ENCODE results near the gene SH3PXD2B.

SH3PXD2B gene

GRCh38 chr5:172478256-172478655, 23.9 kb upstream of the SH3PXD2B start:
- FAIRE-seq (no peak), DNase-seq (ENCODE audit: insufficient read length, low spot score) (no peak)
- TF ChIP-seq POLR2AphosphoS5 (IDR thresholded peaks at IDR 0.05; ENCODE audit: low read depth, low read length): no peak

GRCh38 chr5:172477466-172477865, 23.1 kb upstream of the SH3PXD2B start:
- FAIRE-seq: no peak
- TF ChIP-seq SPI1 (IDR thresholded peaks at IDR 0.05; ENCODE audit: low read depth, low read length) (no peak), TAF1 (IDR thresholded peaks at IDR 0.05; ENCODE audit: low read depth, low read length) (no peak), POU2F2 (IDR thresholded peaks at IDR 0.05; ENCODE audit: low read depth, low read length) (no peak), POLR2AphosphoS5 (IDR thresholded peaks at IDR 0.05; ENCODE audit: low read depth, low read length) (no peak), POLR2A (IDR thresholded peaks at IDR 0.05; ENCODE audit: low read depth, low read length) (no peak)
- DNase-seq (ENCODE audit: insufficient read length, low spot score): no peak

DNA sequence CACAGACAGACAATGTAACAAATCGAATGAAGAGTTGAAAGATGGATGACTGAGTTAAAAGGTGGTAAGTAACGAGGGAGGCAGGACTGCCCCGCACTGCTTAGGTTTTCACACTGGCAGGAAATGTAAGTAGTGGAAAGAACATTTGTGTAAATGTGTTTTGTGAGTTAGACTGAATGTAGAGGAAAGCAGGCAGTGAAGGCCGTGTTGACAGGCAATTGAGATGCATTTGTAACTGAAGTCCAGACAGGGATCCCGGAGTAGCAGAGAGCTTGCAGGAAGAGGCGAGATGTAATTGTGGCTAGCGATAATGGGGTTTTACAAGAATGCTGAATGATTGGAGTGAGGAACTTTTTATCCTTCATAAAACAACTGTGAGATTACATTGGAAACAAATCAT, 20.0 kb upstream of the SH3PXD2B start:
- DNase-seq (ENCODE audit: insufficient read length, low spot score) (no peak), FAIRE-seq (no peak)
- no peak for TF ChIP-seq POLR2AphosphoS5 (IDR thresholded peaks at IDR 0.05; ENCODE audit: low read depth, low read length)
- TF ChIP-seq SPI1 (IDR thresholded peaks at IDR 0.05; ENCODE audit: low read depth, low read length): no peak
- TF ChIP-seq POLR2A (IDR thresholded peaks at IDR 0.05; ENCODE audit: low read depth, low read length): no peak
- no peak for TF ChIP-seq PAX5 (IDR thresholded peaks at IDR 0.05; ENCODE audit: insufficient read depth, low read length, severe bottlenecking)
- TF ChIP-seq TAF1 (IDR thresholded peaks at IDR 0.05; ENCODE audit: low read depth, low read length): no peak
- no peak for TF ChIP-seq POU2F2 (IDR thresholded peaks at IDR 0.05; ENCODE audit: low read depth, low read length)

DNA sequence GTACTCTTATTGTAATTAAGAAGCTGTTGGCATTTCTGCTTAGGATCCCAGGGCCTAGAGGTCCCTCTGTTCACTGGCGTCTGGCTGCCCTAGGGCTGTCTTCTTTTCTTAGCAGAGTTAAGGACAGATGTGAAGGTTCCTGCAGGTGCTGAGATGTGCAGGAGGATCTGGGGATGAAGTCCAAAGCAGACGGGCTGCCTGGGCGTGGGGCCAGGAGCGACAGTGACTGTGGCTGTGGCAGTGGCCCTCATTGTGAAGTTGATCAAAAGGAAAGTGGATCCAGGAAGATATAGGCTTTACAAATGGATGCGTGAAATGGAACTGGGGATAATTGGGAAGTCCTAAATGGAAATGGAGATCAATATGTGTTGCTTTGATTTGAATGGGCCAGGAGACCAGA, 19.1 kb upstream of the SH3PXD2B start:
- DNase-seq (ENCODE audit: insufficient read length, low spot score) (no peak), FAIRE-seq (no peak)
- no peak for TF ChIP-seq POLR2A (IDR thresholded peaks at IDR 0.05; ENCODE audit: low read depth, low read length)
- TF ChIP-seq PAX5 (IDR thresholded peaks at IDR 0.05; ENCODE audit: insufficient read depth, low read length, severe bottlenecking): no peak
- no peak for TF ChIP-seq POU2F2 (IDR thresholded peaks at IDR 0.05; ENCODE audit: low read depth, low read length)

GRCh38 chr5:172469697-172470096, 15.4 kb upstream of the SH3PXD2B start:
- no peak for FAIRE-seq
- no peak for TF ChIP-seq TAF1 (IDR thresholded peaks at IDR 0.05; ENCODE audit: low read depth, low read length)
- TF ChIP-seq POLR2A (IDR thresholded peaks at IDR 0.05; ENCODE audit: low read depth, low read length): no peak
- no peak for TF ChIP-seq SPI1 (IDR thresholded peaks at IDR 0.05; ENCODE audit: low read depth, low read length)
- no peak for TF ChIP-seq PAX5 (IDR thresholded peaks at IDR 0.05; ENCODE audit: insufficient read depth, low read length, severe bottlenecking)
- no peak for TF ChIP-seq POU2F2 (IDR thresholded peaks at IDR 0.05; ENCODE audit: low read depth, low read length)
- TF ChIP-seq POLR2AphosphoS5 (IDR thresholded peaks at IDR 0.05; ENCODE audit: low read depth, low read length): no peak

GRCh38 chr5:172466062-172466461, 11.7 kb upstream of the SH3PXD2B start:
- DNase-seq (ENCODE audit: insufficient read length, low spot score): no peak
- TF ChIP-seq POU2F2 (IDR thresholded peaks at IDR 0.05; ENCODE audit: low read depth, low read length) (no peak), SPI1 (IDR thresholded peaks at IDR 0.05; ENCODE audit: low read depth, low read length) (no peak), POLR2AphosphoS5 (IDR thresholded peaks at IDR 0.05; ENCODE audit: low read depth, low read length) (no peak), POLR2A (IDR thresholded peaks at IDR 0.05; ENCODE audit: low read depth, low read length) (no peak), TAF1 (IDR thresholded peaks at IDR 0.05; ENCODE audit: low read depth, low read length) (no peak), PAX5 (IDR thresholded peaks at IDR 0.05; ENCODE audit: insufficient read depth, low read length, severe bottlenecking) (no peak)
- no peak for FAIRE-seq

More at GRCh38 chr5:172469697-172470096, 15.4 kb upstream of the SH3PXD2B start:
- DNase-seq (ENCODE audit: insufficient read length, low spot score): no peak

DNA sequence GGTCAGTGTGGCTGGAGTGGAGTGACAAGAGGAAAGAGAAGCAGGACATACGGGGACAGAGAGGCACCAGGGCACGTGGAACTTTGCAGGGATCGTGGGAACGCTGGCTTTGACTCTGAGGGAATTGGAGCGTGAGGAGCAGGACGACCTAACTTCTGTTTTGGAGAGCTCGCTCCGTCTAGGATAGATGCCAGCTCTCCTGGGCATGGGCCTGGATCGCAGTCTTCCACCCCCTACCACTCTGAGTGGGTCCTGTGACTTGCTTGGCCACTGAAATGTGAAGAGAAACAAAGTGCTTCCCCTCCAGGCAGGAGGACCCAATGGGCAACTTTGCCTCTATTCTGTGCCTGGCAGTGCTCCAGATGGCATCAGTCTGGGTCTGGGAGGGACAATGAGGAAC, 8.7 kb upstream of the SH3PXD2B start:
- FAIRE-seq (no peak), DNase-seq (ENCODE audit: insufficient read length, low spot score) (no peak)
- TF ChIP-seq PAX5 (IDR thresholded peaks at IDR 0.05; ENCODE audit: insufficient read depth, low read length, severe bottlenecking): no peak

GRCh38 chr5:172459783-172460165, 5.4 kb upstream of the SH3PXD2B start:
- TF ChIP-seq POLR2A (IDR thresholded peaks at IDR 0.05; ENCODE audit: low read depth, low read length) (no peak), POU2F2 (IDR thresholded peaks at IDR 0.05; ENCODE audit: low read depth, low read length) (no peak), POLR2AphosphoS5 (IDR thresholded peaks at IDR 0.05; ENCODE audit: low read depth, low read length) (no peak), SPI1 (IDR thresholded peaks at IDR 0.05; ENCODE audit: low read depth, low read length) (no peak), PAX5 (IDR thresholded peaks at IDR 0.05; ENCODE audit: insufficient read depth, low read length, severe bottlenecking) (no peak), TAF1 (IDR thresholded peaks at IDR 0.05; ENCODE audit: low read depth, low read length) (no peak)
- FAIRE-seq (no peak), DNase-seq (ENCODE audit: insufficient read length, low spot score) (no peak)

- DNase-seq (ENCODE audit: insufficient read length, low spot score) (no peak), FAIRE-seq (no peak)
- TF ChIP-seq SPI1 (IDR thresholded peaks at IDR 0.05; ENCODE audit: low read depth, low read length) (no peak), POLR2A (IDR thresholded peaks at IDR 0.05; ENCODE audit: low read depth, low read length) (no peak), PAX5 (IDR thresholded peaks at IDR 0.05; ENCODE audit: insufficient read depth, low read length, severe bottlenecking) (no peak), POU2F2 (IDR thresholded peaks at IDR 0.05; ENCODE audit: low read depth, low read length) (no peak), POLR2AphosphoS5 (IDR thresholded peaks at IDR 0.05; ENCODE audit: low read depth, low read length) (no peak), TAF1 (IDR thresholded peaks at IDR 0.05; ENCODE audit: low read depth, low read length) (no peak)
These were observed 4.9 kb upstream of the SH3PXD2B start for GRCh38 chr5:172458976-172459782.

DNA sequence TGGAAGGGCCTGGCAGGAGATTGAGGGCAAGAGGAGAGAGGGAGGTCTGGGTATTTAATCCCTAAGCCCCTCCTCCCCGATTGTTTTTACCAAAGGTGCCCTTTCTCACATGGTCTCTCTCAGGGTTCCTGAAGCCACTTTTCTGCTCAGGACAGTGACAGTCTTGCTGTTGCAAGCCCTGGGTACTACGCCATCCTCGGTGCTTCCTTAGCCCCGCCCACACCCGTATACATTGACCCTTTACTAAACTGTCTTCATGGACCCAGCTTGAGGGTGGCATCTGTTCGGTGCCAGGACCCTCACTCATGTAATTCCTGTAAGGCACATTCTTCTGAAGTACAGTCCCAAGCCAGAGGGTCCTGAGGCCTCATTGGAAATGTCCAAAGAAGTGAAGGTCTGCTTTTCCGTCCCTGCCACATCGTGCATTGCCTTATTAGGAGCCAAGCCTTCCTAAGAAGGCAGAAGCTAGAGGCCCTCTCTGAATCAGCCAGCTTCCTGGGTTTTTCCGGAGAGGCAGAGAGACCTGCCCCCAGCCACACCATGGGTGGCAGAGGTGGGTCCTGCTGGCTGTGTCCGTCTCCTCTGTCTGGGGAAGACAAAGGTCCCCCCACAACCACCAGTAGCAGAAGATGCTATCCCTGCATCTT, 1.9 kb upstream of the SH3PXD2B start:
- FAIRE-seq (no peak), DNase-seq (ENCODE audit: insufficient read length, low spot score) (no peak)
- TF ChIP-seq SPI1 (IDR thresholded peaks at IDR 0.05; ENCODE audit: low read depth, low read length) (no peak), POLR2AphosphoS5 (IDR thresholded peaks at IDR 0.05; ENCODE audit: low read depth, low read length) (no peak), POU2F2 (IDR thresholded peaks at IDR 0.05; ENCODE audit: low read depth, low read length) (no peak), PAX5 (IDR thresholded peaks at IDR 0.05; ENCODE audit: insufficient read depth, low read length, severe bottlenecking) (no peak), POLR2A (IDR thresholded peaks at IDR 0.05; ENCODE audit: low read depth, low read length) (no peak), TAF1 (IDR thresholded peaks at IDR 0.05; ENCODE audit: low read depth, low read length) (no peak)

Data from GM12891 (cell line).